ENCODE measurements around the gene UBE2D3. TPM values are rescaled to one million over a fixed set of nuclear protein-coding genes. Genes with fewer than 3 reads are reported as not detected.

Gene UBE2D3
- polyA plus RNA-seq, 1 donor: 281 TPM

DNA sequence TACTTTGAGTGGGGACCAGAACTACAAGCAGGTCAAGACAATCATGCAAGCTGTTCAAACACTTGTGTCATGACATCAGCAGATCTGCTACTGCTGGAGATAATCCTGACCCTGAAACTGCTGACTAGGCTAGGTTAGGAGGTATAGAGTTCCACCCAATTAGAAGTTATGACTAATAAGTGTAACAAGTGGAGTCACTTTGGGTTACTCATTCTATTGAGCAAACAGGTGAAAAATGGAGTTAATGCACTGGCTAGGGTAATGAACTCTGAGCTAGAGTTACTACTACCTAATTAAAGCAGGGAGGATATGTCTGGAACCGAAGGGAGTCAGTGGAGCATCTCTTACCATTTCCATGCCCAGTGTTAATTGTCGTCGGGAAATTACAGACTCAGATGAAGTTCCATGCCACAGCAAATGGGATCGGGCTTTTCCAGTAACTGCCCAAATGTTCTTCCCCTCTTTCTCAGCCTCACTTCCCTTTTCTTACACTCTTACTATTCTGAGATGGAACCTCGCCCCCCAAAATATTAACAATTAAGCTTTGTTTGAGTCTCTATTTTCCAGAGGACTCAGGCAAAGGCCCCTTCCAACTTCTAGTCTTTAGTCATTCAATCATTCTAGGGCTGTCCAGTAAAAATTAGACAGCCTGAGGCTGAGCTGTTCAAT lies 46.7 kb downstream of the UBE2D3 start:
- WGBS (ENCODE audit: insufficient coverage, low lambda C conversion rate): no CpG with 5 or more reads among the region's 5 CpGs
- H3K9me3 ChIP-seq (ENCODE audit: control insufficient read depth, low read depth, low read length): no peaks in the 10 kb centered on the region
- no peaks in the 10 kb centered on the region for H3K36me3 ChIP-seq (ENCODE audit: control insufficient read depth, insufficient read depth, low read length)
- peak; percentile 83 to 90 for DNase-seq
- no peaks in the 10 kb centered on the region for H3K27me3 ChIP-seq (ENCODE audit: control insufficient read depth, insufficient read depth, low read length)
- H3K4me3 ChIP-seq (ENCODE audit: low read length): no peak overlapping the region
- H3K27ac ChIP-seq (ENCODE audit: low read length): peak overlapping the region; percentile 81
- H3K4me1 ChIP-seq (ENCODE audit: control insufficient read depth, insufficient read depth, low read length): peaks cover 14% of the 10 kb centered on the region

DNA sequence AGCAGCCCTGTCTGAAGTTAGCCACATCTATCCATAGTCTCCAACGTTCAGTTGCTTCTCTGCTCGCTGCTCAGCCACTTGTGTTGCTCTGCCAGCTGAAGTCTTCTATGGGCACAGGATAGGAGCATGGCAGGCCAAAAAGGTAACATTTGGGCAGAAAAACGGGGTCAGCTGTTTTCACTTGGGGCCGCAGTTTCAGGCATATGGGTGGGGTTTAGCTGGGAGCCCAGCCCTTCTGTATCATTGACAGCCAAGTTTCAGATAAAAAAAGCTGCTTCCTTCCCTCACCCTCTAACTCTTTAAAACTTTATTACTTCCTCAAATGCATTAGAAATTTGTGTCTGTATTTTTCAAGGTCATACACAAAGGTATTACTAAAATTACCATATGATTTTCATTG lies 48.1 kb downstream of the UBE2D3 start:
- no peaks in the 10 kb centered on the region for H3K27me3 ChIP-seq (ENCODE audit: control insufficient read depth, insufficient read depth, low read length)
- H3K9me3 ChIP-seq (ENCODE audit: control insufficient read depth, low read depth, low read length): no peaks in the 10 kb centered on the region
- H3K27ac ChIP-seq (ENCODE audit: low read length): peak overlapping the region; percentile 81
- DNase-seq: peak in 1 of 2 donors; percentile 16
- H3K36me3 ChIP-seq (ENCODE audit: control insufficient read depth, insufficient read depth, low read length): no peaks in the 10 kb centered on the region
- H3K4me3 ChIP-seq (ENCODE audit: low read length): no peak overlapping the region
- WGBS (ENCODE audit: insufficient coverage, low lambda C conversion rate): no CpG with 5 or more reads among the region's 4 CpGs
- H3K4me1 ChIP-seq (ENCODE audit: control insufficient read depth, insufficient read depth, low read length): peaks cover 14% of the 10 kb centered on the region

DNA sequence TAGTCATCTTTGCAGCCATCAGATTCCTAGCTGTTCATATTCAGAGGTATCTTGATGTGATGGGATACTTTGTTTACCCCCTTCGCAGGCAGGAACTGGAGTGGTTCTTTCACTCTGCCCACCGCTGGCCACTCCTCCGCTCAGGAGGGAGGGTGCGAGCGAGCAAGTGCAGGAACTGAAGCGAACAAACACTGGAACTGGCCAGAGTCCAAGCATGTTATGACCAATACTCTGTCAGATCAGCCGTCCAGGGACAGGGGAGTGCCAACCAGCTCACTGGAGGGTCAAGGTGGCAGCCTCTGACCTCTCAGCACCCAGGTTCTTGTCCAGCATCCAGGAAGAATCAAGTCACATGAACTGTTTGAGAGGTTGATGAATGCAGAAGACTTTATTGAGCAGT lies 48.6 kb downstream of the UBE2D3 start:
- H3K27ac ChIP-seq (ENCODE audit: low read length): peak overlapping the region; percentile 81
- no peaks in the 10 kb centered on the region for H3K27me3 ChIP-seq (ENCODE audit: control insufficient read depth, insufficient read depth, low read length)
- WGBS (ENCODE audit: insufficient coverage, low lambda C conversion rate): no CpG with 5 or more reads among the region's 7 CpGs
- H3K36me3 ChIP-seq (ENCODE audit: control insufficient read depth, insufficient read depth, low read length): no peaks in the 10 kb centered on the region
- H3K9me3 ChIP-seq (ENCODE audit: control insufficient read depth, low read depth, low read length): no peaks in the 10 kb centered on the region
- H3K4me1 ChIP-seq (ENCODE audit: control insufficient read depth, insufficient read depth, low read length): peaks cover 14% of the 10 kb centered on the region
- no peak overlapping the region for H3K4me3 ChIP-seq (ENCODE audit: low read length)
- peak; percentile 67 to 83 for DNase-seq

DNA sequence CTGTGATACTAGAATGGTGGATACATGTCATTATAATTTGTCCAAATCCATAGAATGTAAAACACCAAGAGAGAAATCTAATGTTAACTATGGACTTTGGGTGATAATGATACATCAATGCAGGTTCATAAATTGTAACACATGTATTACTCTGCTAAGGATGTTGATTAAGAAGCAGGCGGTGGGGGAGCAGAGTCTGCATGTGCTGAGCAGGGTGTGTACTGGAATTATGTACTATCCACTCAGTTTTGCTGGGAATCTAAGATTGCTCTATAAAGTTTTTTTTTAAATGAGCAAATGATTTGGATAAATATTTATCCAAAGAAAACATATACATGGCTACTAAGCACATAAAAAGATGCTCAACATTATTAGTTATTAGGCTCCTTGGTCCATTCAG lies 51.5 kb downstream of the UBE2D3 start:
- Histone ChIP-seq H3K27me3 (ENCODE audit: control insufficient read depth, insufficient read depth, low read length) (no peaks in the 10 kb centered on the region), H3K9me3 (ENCODE audit: control insufficient read depth, low read depth, low read length) (no peaks in the 10 kb centered on the region)

DNA sequence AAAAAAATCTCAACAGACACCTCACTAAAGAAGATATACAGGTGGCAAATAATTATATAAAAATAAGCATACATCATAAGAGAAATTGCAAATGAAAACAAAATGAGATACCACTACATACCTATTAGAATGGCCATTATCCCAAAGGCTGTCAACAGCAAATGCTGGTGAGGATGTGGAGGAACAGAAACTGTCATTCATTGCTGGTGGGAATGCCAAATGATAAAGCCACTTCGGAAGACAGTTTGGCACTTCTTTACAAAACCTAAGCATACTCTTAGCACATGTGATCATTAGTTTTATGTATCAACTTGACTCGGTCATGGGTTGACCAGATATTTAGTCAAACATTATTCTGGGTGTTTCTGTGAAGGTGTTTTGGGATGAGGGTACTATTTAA lies 53.1 kb downstream of the UBE2D3 start:
- Histone ChIP-seq H3K4me3 (ENCODE audit: low read length) (no peak overlapping the region), H3K4me1 (ENCODE audit: control insufficient read depth, insufficient read depth, low read length) (peaks cover 7% of the 10 kb centered on the region), H3K27me3 (ENCODE audit: control insufficient read depth, insufficient read depth, low read length) (no peaks in the 10 kb centered on the region), H3K27ac (ENCODE audit: low read length) (no peak overlapping the region), H3K9me3 (ENCODE audit: control insufficient read depth, low read depth, low read length) (no peaks in the 10 kb centered on the region), H3K36me3 (ENCODE audit: control insufficient read depth, insufficient read depth, low read length) (no peaks in the 10 kb centered on the region)
- no peak for DNase-seq
- no CpG with 5 or more reads among the region's 2 CpGs for WGBS (ENCODE audit: insufficient coverage, low lambda C conversion rate)

More for the DNA sequence above, 51.5 kb downstream of the UBE2D3 start:
- Histone ChIP-seq H3K27ac (ENCODE audit: low read length) (no peak overlapping the region), H3K36me3 (ENCODE audit: control insufficient read depth, insufficient read depth, low read length) (no peaks in the 10 kb centered on the region), H3K4me3 (ENCODE audit: low read length) (no peak overlapping the region), H3K4me1 (ENCODE audit: control insufficient read depth, insufficient read depth, low read length) (peaks cover 13% of the 10 kb centered on the region)
- no CpG with 5 or more reads among the region's 1 CpG for WGBS (ENCODE audit: insufficient coverage, low lambda C conversion rate)
- DNase-seq: no peak

DNA sequence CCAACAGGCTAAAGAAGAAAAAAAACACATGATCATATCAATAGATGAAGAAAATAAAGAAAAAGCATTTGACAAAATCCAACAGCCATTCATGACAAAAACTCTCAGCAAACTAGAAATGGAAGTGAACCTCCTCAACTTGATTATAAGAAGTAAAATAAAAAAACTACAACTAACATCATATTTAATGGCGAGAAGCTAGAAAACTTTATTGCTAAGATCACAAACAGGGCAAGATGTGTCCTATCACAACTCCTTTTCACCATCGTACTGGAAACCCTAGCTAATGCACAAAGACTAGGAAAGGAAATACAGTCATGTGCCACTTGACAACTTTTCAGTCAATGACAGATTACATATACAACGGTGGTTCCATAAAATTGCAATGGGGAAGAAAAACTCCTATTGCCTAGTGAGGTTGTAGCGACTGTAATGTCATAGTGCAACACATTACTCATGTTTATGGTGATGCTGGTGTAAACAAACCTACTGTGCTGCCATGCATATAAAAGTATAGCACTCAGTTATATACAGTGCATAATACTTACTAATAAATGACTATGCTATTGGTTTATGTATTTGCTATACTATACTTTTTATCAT lies 54.5 kb downstream of the UBE2D3 start:
- WGBS (ENCODE audit: insufficient coverage, low lambda C conversion rate): no CpG with 5 or more reads among the region's 4 CpGs

DNA sequence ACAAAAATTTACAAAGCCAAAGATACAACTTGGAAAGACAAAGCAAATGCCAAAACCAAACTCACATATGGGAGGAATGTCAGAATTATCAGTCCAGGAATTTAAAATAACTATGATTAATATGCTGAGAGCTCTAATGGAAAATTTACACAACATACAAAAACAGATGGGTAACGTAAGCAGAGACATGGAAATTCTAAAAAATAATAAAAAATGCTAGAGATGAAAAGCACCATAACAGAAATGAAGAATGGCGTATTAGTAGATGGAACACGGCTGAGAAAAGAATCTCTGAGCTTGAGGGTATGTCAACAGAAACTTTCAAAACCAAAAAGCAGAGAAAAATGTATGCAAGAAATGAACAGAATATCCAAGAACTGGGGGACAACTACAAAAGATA lies 62.5 kb downstream of the UBE2D3 start:
- H3K4me1 ChIP-seq (ENCODE audit: control insufficient read depth, insufficient read depth, low read length): no peaks in the 10 kb centered on the region
- no peak overlapping the region for H3K4me3 ChIP-seq (ENCODE audit: low read length)
- H3K27ac ChIP-seq (ENCODE audit: low read length): no peak overlapping the region
- DNase-seq: no peak
- no peaks in the 10 kb centered on the region for H3K36me3 ChIP-seq (ENCODE audit: control insufficient read depth, insufficient read depth, low read length)
- 85% methylated on average over 3 of the region's 3 CpGs for WGBS (ENCODE audit: insufficient coverage, low lambda C conversion rate)
- no peaks in the 10 kb centered on the region for H3K27me3 ChIP-seq (ENCODE audit: control insufficient read depth, insufficient read depth, low read length)
- H3K9me3 ChIP-seq (ENCODE audit: control insufficient read depth, low read depth, low read length): no peaks in the 10 kb centered on the region

More for the DNA sequence above, 54.5 kb downstream of the UBE2D3 start:
- Histone ChIP-seq H3K4me3 (ENCODE audit: low read length) (no peak overlapping the region), H3K4me1 (ENCODE audit: control insufficient read depth, insufficient read depth, low read length) (no peaks in the 10 kb centered on the region), H3K27me3 (ENCODE audit: control insufficient read depth, insufficient read depth, low read length) (no peaks in the 10 kb centered on the region), H3K9me3 (ENCODE audit: control insufficient read depth, low read depth, low read length) (no peaks in the 10 kb centered on the region), H3K36me3 (ENCODE audit: control insufficient read depth, insufficient read depth, low read length) (no peaks in the 10 kb centered on the region), H3K27ac (ENCODE audit: low read length) (no peak overlapping the region)
- no peak for DNase-seq

DNA sequence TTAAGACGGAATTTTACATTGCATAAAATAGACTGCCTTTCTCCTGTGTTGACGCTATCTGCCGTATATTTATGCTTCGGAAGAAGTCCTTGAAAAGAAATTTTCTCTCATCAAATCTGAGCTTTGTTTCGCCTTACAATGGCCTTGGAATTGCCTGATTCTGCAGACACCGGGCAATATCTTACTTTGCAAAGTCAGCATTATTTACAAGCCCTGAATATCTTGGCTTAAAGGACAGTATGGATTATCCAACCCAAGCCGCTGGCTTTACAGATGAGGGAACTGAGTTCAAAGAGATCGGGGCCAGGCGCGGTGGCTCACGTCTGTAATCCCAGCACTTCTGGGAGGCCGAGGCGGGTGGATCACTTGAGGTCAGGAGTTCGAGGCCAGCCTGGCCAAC lies 65.4 kb downstream of the UBE2D3 start:
- Histone ChIP-seq H3K4me3 (ENCODE audit: low read length) (peak overlapping the region; percentile 77), H3K27ac (ENCODE audit: low read length) (no peak overlapping the region)

DNA sequence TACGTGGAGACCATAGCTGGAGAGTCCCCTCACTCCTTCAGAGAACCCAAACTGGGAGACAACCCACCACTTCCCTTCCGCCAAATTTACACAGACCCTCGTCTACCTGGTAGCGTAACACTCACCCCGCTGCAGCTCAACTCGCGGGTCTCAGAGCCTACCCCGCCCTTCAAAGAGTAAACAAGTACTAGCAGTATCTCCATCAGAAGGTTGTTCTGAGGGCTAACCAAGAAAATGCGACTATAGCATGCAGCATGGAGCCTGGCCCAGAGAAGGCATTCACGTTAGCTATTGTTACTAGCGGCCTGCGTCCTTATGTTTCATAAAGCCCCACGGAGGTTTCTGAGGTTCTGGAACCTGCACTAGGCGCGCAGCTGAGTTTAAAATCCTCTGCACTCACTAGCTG lies 66.1 kb downstream of the UBE2D3 start:
- WGBS (ENCODE audit: insufficient coverage, low lambda C conversion rate): no CpG with 5 or more reads among the region's 15 CpGs
- Histone ChIP-seq H3K27me3 (ENCODE audit: control insufficient read depth, insufficient read depth, low read length) (no peaks in the 10 kb centered on the region), H3K27ac (ENCODE audit: low read length) (peak overlapping the region; percentile 78), H3K9me3 (ENCODE audit: control insufficient read depth, low read depth, low read length) (no peaks in the 10 kb centered on the region), H3K36me3 (ENCODE audit: control insufficient read depth, insufficient read depth, low read length) (no peaks in the 10 kb centered on the region), H3K4me1 (ENCODE audit: control insufficient read depth, insufficient read depth, low read length) (peaks cover 10% of the 10 kb centered on the region), H3K4me3 (ENCODE audit: low read length) (peak overlapping the region; percentile 77)
- no peak for DNase-seq

More for the DNA sequence above, 65.4 kb downstream of the UBE2D3 start:
- no peak for DNase-seq
- Histone ChIP-seq H3K9me3 (ENCODE audit: control insufficient read depth, low read depth, low read length) (no peaks in the 10 kb centered on the region), H3K4me1 (ENCODE audit: control insufficient read depth, insufficient read depth, low read length) (peaks cover 10% of the 10 kb centered on the region), H3K36me3 (ENCODE audit: control insufficient read depth, insufficient read depth, low read length) (no peaks in the 10 kb centered on the region), H3K27me3 (ENCODE audit: control insufficient read depth, insufficient read depth, low read length) (no peaks in the 10 kb centered on the region)
- 70% methylated on average over 2 of the region's 14 CpGs for WGBS (ENCODE audit: insufficient coverage, low lambda C conversion rate)

DNA sequence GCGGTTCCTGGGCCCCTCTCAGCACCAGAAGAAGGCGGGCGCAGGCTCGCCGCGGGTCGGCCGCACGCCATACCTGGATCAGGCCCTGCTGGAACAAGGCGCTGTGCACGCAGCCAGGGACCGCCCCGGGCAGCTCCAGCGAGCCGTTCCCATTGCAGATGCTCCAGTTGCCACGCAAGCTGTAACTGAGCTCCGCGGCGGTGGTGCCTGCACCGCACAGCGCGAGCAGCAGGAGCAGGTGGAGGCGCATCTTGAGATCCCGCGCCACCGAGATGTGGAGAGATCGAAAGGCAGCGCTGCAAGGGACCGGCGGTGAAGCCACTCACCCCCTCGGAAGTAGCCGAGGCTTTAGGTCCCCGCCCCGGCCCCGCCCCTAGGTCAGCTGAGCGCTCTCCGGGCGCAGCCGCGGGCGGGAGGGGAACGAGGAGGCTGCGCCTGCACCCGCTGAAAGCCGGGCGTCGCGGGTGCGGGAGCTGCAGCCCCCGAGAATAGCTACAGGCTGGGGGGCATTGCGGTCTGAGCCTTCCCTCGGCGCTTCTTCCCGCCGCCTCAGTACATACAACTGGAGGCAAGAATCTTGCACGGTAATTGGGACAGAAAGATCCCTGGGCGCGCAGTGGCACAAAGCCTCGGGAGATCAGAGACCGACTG lies 66.6 kb downstream of the UBE2D3 start, which contains the start of gene MANBA:
Gene MANBA (minus strand): TSS at position 324 of the 651 bp plus-strand sequence. CDS start 74 bp downstream, at position 250.
- H3K4me3 ChIP-seq (ENCODE audit: low read length): peak within 1 kb of the TSS; percentile 77
- peaks cover 10% of the 10 kb centered on the region for H3K4me1 ChIP-seq (ENCODE audit: control insufficient read depth, insufficient read depth, low read length)
- no peaks in the 10 kb centered on the region for H3K27me3 ChIP-seq (ENCODE audit: control insufficient read depth, insufficient read depth, low read length)
- no peaks in the 10 kb centered on the region for H3K9me3 ChIP-seq (ENCODE audit: control insufficient read depth, low read depth, low read length)
- no CpG with 5 or more reads among the region's 60 CpGs for WGBS (ENCODE audit: insufficient coverage, low lambda C conversion rate)
- no peaks in the 10 kb centered on the region for H3K36me3 ChIP-seq (ENCODE audit: control insufficient read depth, insufficient read depth, low read length)
- peak; percentile 72 to 93 for DNase-seq
- peak within 1 kb of the TSS; percentile 78 for H3K27ac ChIP-seq (ENCODE audit: low read length)

Data from large intestine (tissue), 3 donors.